HG02610 (cell line): ENCODE measurements around the gene MKNK1.

ENCODE experiments used
- ATAC-seq: cut with Tn5 transposase; IDR thresholded peaks from one replicate; pipeline ENCODE4 v1.9.1; 2021; ENCODE audit warnings: mild to moderate bottlenecking, moderate library complexity; ENCODE audit not compliant: unreplicated experiment

MKNK1 gene

DNA sequence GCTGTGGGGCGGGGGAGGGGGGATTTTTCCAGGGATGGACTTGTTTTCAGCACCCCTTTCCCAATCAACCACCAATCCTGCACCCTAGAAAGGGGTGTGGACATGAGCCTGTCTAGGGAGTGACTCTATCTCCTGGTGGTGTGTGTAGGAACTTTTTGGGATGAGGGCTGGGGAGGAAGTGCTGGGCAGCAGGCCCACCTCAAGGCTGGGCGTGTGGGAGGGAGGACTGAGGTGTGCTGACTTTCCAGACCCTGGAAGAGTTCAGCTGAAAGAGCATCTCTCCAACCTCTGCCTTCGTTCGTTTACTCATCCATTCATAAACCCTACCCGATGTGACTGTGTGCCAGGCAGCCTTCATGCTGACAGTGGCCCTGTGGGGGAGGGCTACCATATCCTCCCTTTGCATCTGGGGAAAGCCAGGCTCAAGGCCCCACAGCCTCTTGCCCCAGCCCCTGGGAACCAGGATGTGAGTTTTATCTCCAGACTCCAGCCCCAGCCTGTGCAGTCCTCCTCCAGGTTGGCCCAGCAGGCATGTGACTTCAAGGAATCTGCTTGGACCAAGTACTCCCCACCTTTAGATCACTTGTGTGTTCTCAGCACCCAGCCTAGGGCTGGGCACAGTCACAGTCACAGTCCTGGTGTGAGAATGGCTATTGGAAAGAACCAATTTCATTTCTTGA, 59.4 kb downstream of the MKNK1 start:
- ATAC-seq, result no peak

DNA sequence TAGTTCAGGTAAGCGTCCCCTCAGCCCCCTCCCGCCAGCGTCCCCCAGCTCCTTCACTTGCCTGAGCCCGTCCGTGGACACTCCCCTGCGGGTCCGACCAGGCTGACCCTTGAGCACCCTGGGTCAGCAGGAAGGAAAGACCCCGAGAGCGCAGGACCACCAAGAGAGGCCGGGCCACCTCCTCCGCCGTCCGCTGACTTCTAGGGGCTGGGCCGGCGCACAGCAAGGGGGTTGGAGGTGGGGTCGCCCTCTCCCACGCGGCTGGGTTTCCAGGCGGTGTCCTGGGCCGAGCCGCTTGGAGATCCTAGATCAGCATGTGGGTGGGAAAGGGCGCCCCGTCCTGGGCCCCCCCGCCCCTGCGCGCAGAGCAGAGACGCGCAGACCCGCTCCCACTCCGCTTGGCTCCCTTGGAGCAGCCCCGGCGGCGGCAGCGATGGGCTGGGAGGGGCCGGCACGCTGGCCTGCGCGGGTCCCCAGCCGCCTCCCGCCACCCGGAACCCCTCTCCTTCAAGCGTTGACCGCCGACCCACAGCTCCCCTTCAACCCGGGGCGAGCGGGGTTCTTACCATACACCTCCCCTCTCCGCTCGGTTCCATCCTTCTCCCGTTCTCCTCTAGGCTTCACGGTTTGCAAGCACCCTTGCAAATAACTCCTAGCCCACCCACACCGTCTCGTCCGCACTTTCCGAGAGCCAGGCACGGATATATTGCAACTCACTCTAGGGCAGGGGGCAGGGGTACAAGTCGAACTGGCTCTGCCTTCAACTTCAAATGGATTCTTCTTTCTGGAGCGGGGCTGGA, 60.1 kb downstream of the MKNK1 start:
- no peak for ATAC-seq

DNA sequence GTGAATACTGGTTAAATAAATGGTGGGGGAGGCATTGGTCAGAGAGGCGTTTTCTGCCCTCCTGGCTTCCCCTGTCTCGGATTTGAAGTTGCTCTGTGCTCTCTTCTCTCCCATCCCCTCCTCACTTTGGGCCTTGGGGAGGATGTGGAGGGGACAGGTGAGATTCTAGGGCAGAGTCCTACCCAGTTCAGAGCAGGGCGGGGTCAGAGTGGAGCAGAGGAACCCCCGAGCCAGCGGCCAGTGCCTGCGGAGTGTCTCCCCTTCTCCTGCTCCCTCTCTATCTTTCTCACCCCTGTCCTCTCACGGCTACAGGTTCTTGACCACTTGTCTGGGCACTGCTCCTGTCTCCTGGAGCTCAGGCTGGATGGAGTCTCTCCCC, 60.7 kb downstream of the MKNK1 start:
- no peak for ATAC-seq

DNA sequence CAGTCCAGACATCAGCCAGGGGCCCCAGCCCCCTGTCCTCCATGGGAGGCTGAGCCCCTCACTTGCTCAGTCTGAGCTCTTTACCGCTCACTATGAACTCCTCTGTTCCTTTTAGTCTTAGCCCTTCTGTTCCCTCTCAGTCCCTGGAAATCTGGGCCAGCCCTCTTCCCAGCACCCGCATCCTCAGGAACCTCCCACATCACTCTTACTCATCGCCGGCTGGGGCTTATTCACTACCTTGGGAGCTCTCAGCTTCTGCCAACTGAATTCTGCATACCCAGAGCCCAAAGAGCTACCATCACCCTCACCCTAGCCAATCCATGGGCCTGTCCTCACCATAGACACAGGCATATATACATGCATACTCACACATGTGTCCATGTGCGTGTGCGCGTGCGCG, 64.1 kb downstream of the MKNK1 start:
- ATAC-seq, result no peak

DNA sequence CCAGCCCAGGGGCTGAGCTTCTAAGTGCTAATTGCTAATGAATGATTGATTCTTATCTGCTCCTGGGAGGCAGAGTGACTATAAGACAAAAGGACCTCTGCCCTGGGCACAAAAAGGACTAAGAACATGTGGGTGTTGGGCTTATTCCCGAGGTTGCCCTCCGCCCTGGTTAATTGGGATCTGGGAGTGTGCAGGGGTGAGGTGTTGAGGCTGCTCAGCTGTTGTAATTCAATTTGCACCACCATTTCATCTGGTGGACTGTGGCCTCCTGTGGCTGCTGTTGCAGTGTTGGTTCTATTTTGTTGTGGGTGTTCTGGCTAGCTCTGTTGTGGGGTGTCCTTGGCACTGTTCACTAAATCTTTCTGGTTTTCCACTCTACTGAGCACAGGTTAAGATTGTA, 65.9 kb downstream of the MKNK1 start:
- ATAC-seq, result no peak

DNA sequence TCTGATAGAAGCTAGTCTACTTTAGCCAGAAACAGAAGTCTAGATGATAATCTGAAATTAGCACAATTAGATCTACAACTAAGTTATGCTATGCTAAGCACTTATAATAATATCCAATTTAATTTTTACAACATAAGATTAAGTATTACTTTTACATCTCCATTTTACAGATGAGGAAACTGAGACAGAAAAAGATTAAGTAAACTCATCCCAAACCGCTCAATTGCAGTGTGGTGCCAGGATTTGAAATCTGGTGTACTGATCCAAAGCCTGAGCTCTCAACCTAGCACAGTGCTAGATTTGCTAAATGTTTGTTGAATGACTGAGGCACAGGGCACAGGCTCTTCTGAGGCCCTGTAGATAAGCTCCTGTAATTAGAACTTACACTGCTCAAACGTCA, 66.4 kb downstream of the MKNK1 start:
- ATAC-seq, result no peak

DNA sequence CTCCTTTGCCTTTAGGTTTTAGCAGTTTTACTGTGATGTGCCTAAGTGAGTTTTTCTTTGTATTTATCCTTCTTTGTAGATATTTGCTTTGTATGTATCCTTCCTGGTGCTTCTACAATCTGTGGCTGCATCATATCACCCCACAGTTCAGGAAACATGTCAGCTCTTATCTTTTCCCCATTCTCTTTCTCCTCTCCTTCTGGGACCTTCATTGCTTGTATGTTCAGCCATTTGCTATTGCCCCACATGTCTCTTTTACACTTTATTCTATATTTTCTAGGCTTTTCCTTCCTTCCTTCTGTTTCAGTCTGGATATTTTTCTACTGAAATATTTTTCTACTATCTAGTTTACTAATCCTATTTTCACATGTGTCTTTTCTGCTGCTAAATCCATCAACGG, 67.5 kb downstream of the MKNK1 start:
- no peak for ATAC-seq

DNA sequence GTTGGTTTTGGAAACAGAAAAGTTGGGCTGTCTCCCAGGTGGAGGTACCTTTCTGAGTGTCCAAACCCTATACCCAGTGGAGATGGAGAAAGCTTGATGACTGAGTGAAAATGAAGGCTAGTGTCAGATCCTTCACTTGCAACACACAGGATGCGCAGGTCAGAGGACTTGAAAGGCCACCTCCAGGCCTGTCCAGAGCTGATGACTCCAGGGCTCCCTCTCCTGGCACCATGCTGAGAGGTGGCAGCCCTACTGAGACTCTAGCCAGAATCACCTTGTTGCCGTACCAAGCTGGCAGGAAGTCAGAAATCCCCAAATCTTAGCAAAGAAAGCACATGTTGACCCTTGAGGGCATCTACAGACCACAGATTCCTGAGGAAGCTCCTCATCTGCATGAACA, 69.0 kb downstream of the MKNK1 start:
- ATAC-seq, result no peak

GRCh38 chr1:46533179-46533864, 70.7 kb downstream of the MKNK1 start:
- ATAC-seq, result no peak

DNA sequence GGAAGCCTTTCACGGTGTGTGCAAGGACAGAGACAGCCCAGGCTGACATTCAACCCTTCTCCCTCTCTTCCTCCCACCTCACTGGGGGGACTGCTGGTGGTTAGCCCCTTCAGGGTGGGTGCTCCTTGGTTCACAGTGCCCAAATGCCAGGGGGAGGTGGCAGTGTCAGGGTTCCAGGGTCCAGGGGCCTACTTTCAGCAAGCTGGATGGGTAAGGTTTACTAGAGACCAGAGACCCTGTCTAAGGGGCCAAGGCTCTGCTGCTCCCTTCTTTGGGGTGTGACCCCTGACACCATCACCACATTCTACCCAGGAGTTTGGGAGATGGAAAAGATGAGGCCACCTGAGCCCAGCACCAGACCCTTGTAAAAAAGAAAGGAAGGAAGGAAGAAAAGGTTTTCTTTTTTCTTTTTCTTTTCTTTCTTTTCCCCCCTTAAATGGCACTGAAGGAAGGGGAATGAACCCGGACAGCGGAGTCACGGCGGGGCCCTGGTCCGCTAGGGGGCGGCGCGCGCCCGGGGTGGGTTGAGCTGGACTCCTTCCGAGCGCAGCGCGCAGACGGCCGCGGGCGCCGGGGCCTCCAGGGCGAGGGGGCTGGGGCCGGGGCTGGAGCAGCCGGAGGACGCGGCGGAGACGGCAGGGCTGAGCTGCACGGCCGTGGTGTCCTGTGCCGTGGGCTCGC, 71.4 kb downstream of the MKNK1 start:
- ATAC-seq, result no peak

- no peak for ATAC-seq
Observed at GRCh38 chr1:46532095-46532494, 72.0 kb downstream of the MKNK1 start.

GRCh38 chr1:46530791-46531409, 73.2 kb downstream of the MKNK1 start:
- no peak for ATAC-seq

GRCh38 chr1:46530311-46530710, 73.8 kb downstream of the MKNK1 start:
- ATAC-seq, result no peak

DNA sequence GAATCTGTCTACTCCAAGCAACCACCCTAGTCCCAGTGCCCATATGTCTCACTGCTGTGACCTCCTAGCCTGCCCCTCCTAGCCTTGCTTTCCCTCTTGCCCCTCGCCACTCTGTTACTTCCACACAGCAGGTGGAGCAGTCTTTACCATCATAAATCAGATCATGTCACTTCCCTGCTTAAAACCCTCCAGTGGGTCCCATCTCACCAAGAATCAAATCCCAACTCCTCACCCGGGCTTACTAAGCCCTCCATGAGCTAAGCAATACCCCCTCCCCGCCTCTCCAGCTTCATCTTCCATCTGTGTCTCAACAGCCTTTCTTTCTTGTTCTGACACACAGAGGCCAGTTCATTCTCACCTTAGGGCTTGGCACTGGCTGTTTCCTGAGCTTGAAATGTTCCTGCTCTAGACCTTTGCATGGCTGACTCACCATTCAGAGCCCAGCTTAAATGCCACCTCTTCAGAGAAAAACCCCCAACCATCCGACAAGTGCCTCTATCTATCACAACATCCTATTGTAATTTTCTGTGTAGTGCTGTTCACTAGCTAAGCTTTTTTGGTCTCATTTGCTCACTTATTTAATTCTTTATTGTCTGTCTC, 74.9 kb downstream of the MKNK1 start:
- ATAC-seq, result no peak

- ATAC-seq, result no peak
Observed at GRCh38 chr1:46528297-46528955, 75.6 kb downstream of the MKNK1 start.

GRCh38 chr1:46527474-46528296, 76.4 kb downstream of the MKNK1 start:
- ATAC-seq, result peak; percentile 49

DNA sequence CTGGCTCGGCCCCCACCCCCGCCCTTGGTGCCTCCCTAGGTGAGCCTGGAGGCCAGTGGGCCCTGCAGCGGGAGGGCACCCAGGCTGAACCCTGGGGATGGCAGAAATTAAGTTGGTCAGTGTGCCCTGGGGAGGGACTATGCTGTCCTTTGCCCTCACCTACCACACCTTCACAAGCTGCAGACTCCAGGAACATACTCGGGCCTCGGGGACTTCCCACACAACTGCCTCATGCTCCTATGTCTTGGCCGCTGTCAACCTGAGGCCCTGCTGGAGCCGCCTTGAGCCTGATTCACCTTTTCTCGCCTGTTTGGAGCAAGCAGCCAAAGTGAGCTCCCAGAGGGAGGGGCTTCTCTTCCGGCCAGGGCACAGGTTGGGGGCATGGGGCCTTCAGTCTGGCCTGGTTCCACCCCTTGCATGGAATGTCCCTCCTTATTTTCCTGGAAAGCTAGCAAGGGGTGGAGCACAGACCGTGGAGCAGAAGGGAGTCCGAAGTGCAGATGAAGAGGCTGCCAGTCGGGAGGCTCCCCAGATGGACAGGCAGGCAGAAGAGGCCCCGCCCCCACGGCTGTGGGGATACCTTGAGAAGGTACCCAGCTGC, 77.3 kb downstream of the MKNK1 start:
- ATAC-seq, result no peak

- no peak for ATAC-seq
Observed at GRCh38 chr1:46526013-46526690, 77.9 kb downstream of the MKNK1 start.
